ENCODE data around the gene WNT5B. TPM values are rescaled to one million over a fixed set of nuclear protein-coding genes. Genes with fewer than 3 reads are reported as not detected.

WNT5B gene
- total and polyA plus RNA-seq, 2 of the 4 experiments (the other 2 are of a cell fraction), result 83.7 to 102 TPM

DNA sequence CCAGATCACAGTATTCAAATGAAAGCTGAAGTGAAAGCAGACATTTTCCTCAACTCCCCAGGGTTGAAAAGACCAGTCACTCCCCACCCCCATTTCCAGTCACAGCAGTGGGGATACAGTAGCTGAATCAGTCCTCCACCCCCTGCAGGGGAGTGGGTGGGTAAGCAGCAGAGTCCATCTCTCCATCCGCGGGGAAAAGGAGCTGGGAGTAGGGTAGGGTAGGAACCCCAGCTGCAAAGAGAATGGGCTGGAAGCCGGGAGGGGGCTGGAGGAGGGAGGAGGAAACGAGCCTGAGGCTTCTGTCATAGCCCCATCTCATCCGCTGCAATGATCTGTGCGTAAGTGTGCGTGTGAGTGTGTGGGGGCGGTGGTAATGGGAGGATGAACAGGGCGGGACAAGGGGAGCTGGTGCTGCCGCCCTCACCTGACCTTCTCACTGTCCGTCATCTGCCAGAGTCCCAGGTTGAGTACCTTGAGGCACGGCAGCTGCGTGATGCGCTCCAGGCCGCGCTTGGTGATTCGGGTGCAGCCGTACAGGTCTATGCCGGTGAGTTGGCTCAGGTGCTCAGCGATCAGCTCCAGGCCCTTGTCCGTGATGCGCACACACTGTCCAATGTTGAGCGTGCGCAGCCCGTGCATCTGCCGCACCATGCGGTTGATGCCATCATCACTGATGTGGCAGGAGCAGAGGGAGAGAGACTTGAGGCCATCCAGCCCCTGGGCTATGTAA, 36.4 kb upstream of the WNT5B start:
- dilution Hi-C loops (cut with HindIII; ENCODE audit: low sequenced_read_pairs, unreplicated experiment), result no loop called here
- 0 out of 3 replicates have a peak overlapping the region, but pooled peaks have one; percentile 6 for H2BK15ac ChIP-seq (ENCODE audit: low read depth, low read length)
- H3K27ac ChIP-seq (ENCODE audit: insufficient read depth, low read length), result peak overlapping the region; percentile 3
- peak overlapping the region; percentile 91 for H2AK9ac ChIP-seq (replicated peaks; ENCODE audit: low read depth, low read length, poor library complexity)
- no peaks in the 10 kb centered on the region for H3K9me3 ChIP-seq (ENCODE audit: control insufficient read depth, insufficient read depth, low read length)
- peak overlapping the region; percentile 84 for H3K23ac ChIP-seq (ENCODE audit: low read depth, low read length)
- peak overlapping the region; percentile 56 for H2AK5ac ChIP-seq (ENCODE audit: low read depth, low read length)
- H3K14ac ChIP-seq (replicated peaks; ENCODE audit: low read depth, low read length), result peak overlapping the region; percentile 78
- peaks cover 66% of the 10 kb centered on the region for H4K20me1 ChIP-seq (ENCODE audit: insufficient read depth, low read length)
- H3K79me1 ChIP-seq (ENCODE audit: low read depth in 1 of 2, low read length in 2 of 2), result peaks cover 37 to 80% of the 10 kb centered on the region in 2 experiments
- H3K4ac ChIP-seq (ENCODE audit: low read depth, low read length), result peak overlapping the region; percentile 63
- H4K5ac ChIP-seq (ENCODE audit: low read depth, low read length), result no peak overlapping the region
- H3K9me1 ChIP-seq (ENCODE audit: insufficient read depth, low read length), result peaks cover 18% of the 10 kb centered on the region
- H3K56ac ChIP-seq (ENCODE audit: extremely low read depth, insufficient read depth, low read length), result peak overlapping the region; percentile 35; the same call in 1 of the 2 replicates
- H3K4me2 ChIP-seq (ENCODE audit: low read depth, low read length), result peak overlapping the region; percentile 80
- H3K9ac ChIP-seq (ENCODE audit: low read depth, low read length), result peak overlapping the region; percentile 59
- H2BK20ac ChIP-seq (ENCODE audit: low read depth, low read length), result 0 out of 2 replicates have a peak overlapping the region, but pooled peaks have one; percentile 1
- H3K18ac ChIP-seq (ENCODE audit: low read depth, low read length), result no peak overlapping the region
- TF ChIP-seq, protein P1, sequence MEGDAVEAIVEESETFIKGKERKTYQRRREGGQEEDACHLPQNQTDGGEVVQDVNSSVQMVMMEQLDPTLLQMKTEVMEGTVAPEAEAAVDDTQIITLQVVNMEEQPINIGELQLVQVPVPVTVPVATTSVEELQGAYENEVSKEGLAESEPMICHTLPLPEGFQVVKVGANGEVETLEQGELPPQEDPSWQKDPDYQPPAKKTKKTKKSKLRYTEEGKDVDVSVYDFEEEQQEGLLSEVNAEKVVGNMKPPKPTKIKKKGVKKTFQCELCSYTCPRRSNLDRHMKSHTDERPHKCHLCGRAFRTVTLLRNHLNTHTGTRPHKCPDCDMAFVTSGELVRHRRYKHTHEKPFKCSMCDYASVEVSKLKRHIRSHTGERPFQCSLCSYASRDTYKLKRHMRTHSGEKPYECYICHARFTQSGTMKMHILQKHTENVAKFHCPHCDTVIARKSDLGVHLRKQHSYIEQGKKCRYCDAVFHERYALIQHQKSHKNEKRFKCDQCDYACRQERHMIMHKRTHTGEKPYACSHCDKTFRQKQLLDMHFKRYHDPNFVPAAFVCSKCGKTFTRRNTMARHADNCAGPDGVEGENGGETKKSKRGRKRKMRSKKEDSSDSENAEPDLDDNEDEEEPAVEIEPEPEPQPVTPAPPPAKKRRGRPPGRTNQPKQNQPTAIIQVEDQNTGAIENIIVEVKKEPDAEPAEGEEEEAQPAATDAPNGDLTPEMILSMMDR (conservative IDR thresholded peaks at IDR 0.05; ENCODE audit: low read depth, low read length), result peak; percentile 11; the same call in 1 of the 2 replicates
- TF ChIP-seq RFX5 (IDR thresholded peaks at IDR 0.05; ENCODE audit: low read depth, low read length) (no peak), MAZ (IDR thresholded peaks at IDR 0.05; ENCODE audit: borderline replicate concordance, low read depth, low read length) (peak; percentile 86), POLR2A (IDR thresholded peaks at IDR 0.05; ENCODE audit: low read depth, low read length) (no peak)
- intact Hi-C loops (cut with micrococcal nuclease), result no loop called here
- no peak overlapping the region; the same call in 1 of the 2 replicates for H4K91ac ChIP-seq (ENCODE audit: insufficient read depth, low read depth, low read length)
- no peaks in the 10 kb centered on the region for H3K27me3 ChIP-seq (ENCODE audit: control insufficient read depth, insufficient read depth, low read length)
- H4K8ac ChIP-seq (ENCODE audit: low read depth in 2 of 2, low read length in 2 of 2), result peak overlapping the region in 1 of 2 experiments; percentile 32; a peak in 1 of 4 replicates
- ATAC-seq (ENCODE audit: low read depth) (peak; percentile 12), DNase-seq (peak; percentile 84)
- peak overlapping the region; percentile 90 for H3K4me3 ChIP-seq (ENCODE audit: insufficient read depth, low read depth, low read length)
- in situ Hi-C loops (cut with MboI; ENCODE audit: low sequenced_read_pairs), result loop anchor here (25.0 kb wide), 1 partner anchor 680 kb away; no protein-coding TSS in a partner anchor
- WGBS, 2 experiments (ENCODE audit: extremely low coverage in 2 of 2, insufficient read length in 1 of 2), result 32% methylated on average over 10 of the region's 27 CpGs; no CpG with 5 or more reads in 1 of the 2 experiments
- ChIA-PET CTCF (interaction anchor here (1.5 kb wide), 1 partner anchor 474 kb away, joined by 4 read pairs; no protein-coding TSS in a partner anchor), POLR2A (ENCODE audit: unreplicated experiment) (no interaction called here)
- H3K4me1 ChIP-seq (ENCODE audit: control insufficient read depth, insufficient read depth, low read length), result peaks cover 25% of the 10 kb centered on the region
- BruUV-seq (replicated peaks), result TSS peak; percentile 47
- H2AFZ ChIP-seq (replicated peaks; ENCODE audit: low read length, poor library complexity), result peak overlapping the region; percentile 84
- peak overlapping the region; percentile 56; the same call in 1 of the 2 replicates for H2BK120ac ChIP-seq (ENCODE audit: low read depth, low read length)
- peak overlapping the region; percentile 36 for H2BK5ac ChIP-seq (ENCODE audit: low read depth, low read length, poor library complexity, severe bottlenecking)
- H3K36me3 ChIP-seq (ENCODE audit: control insufficient read depth, insufficient read depth, low read length), result no peaks in the 10 kb centered on the region
